Upper lobe of left lung (tissue), 6 donors: ENCODE results near the gene CNTNAP2. TPM values are rescaled to one million over a fixed set of nuclear protein-coding genes. Genes with fewer than 3 reads are reported as not detected.

Experiments used
- ATAC-seq, 2 donors: fragments of 200-7000 bp; cut with Tn5 transposase; one replicate each; pipeline ENCODE4 v1.9.1; 2022; ENCODE audit warnings: mild to moderate bottlenecking in 2 of 2, moderate library complexity in 2 of 2; ENCODE audit not compliant: low FRiP score in 2 of 2
- DNase-seq, 2 donors: peaks; one replicate each; pipeline ENCODE4 v3.0.0-alpha.2; 2019 to 2020
- H3K27ac ChIP-seq, 4 donors: fragments of 200-600 bp; sonication (generic); one replicate each; pipeline ENCODE4 v1.5.1; 2016 to 2019
- H3K27me3 ChIP-seq, 4 donors: fragments of 200-600 bp; sonication (generic); one replicate each; pipeline ENCODE4 v1.5.1; 2017 to 2019
- H3K36me3 ChIP-seq, 4 donors: fragments of 200-600 bp; sonication (generic); one replicate each; pipeline ENCODE4 v1.5.1; 2016 to 2019
- H3K4me1 ChIP-seq, 4 donors: fragments of 200-600 bp; sonication (generic); one replicate each; pipeline ENCODE4 v1.5.1; 2018 to 2019
- H3K4me3 ChIP-seq, 4 donors: fragments of 200-600 bp; sonication (generic); one replicate each; pipeline ENCODE4 v1.5.1; 2017 to 2019; ENCODE audit warnings: mild to moderate bottlenecking in 2 of 4, moderate library complexity in 1 of 4
- H3K9me3 ChIP-seq, 4 donors: fragments of 200-600 bp; sonication (generic); one replicate each; pipeline ENCODE4 v1.5.1; 2018 to 2019
- CTCF ChIP-seq, 6 experiments: fragments of 450-650 bp in 4 of 6; fragments of 200-600 bp in 2 of 6; sonication (generic) in 2 of 6; IDR thresholded peaks; one replicate each; pipeline ENCODE4 v1.5.1; 2016 to 2019; ENCODE audit warnings: antibody characterized with exemption in 6 of 6
- EP300 ChIP-seq, 4 donors: sonication (generic); formaldehyde crosslinking; IDR thresholded peaks; one replicate each; pipeline ENCODE4 v1.5.1; 2017; ENCODE audit warnings: antibody characterized with exemption in 4 of 4, control low read depth in 2 of 4
- POLR2A ChIP-seq, 4 donors: fragments of 450-650 bp; IDR thresholded peaks; one replicate each; pipeline ENCODE4 v1.5.1; 2016 to 2017; ENCODE audit warnings: antibody characterized with exemption in 4 of 4, mild to moderate bottlenecking in 2 of 4
- POLR2AphosphoS5 ChIP-seq, 2 donors: sonication (generic); formaldehyde crosslinking; IDR thresholded peaks; one replicate each; pipeline ENCODE4 v1.5.1; 2017; ENCODE audit warnings: antibody characterized with exemption in 2 of 2
- WGBS, 2 donors: methylation state at CpG; one replicate each; pipeline ENCODE4 v1.1.5; 2017 to 2018; 5-methylcytosine and 5-hydroxymethylcytosine counted together
- total RNA-seq, 6 donors: library from RNA; depleted of rRNA in 4 of 6; stranded (reverse); fragments of >200 nt in 4 of 6; gene quantifications; one replicate each; pipeline versions ENCODE4 v1.1.0 to v1.2.1, GENCODE V29; 2016 to 2021
- donor health status: DM: no; HTN: no; CAD: no; lungs with moderate emphysema.
- donor health status: DM: no; HTN: yes; CAD: no; lungs with severe emphysema.

Gene CNTNAP2
- total RNA-seq, 6 donors from 2014 or later, result 0.06 to 1.0 (median 0.37) TPM

DNA sequence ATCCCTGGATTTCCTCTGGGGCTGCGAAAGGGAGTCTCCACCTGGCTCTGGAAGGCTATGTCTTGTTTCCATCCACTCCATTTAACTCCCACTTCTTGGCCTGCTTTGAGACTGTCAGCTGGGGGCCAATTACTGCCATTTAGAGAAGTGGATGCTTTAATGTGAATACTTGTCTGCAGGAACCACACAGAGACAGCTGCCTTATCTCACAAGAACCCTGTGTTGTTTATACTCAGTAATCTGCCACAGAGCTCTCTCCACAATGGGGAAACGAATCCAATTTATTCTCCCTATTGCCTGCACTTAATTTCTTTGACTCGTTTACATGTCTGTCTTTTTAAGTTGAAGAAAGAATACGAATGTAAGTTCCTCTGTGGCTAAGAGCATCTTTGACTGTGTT is 1687.0 kb downstream of the CNTNAP2 start:
- H3K27me3 ChIP-seq, result no peaks in the 10 kb centered on the region
- no peaks in the 10 kb centered on the region for H3K9me3 ChIP-seq
- H3K4me1 ChIP-seq, result no peaks in the 10 kb centered on the region
- TF ChIP-seq POLR2AphosphoS5 (IDR thresholded peaks at IDR 0.05), result no peak
- no peak for TF ChIP-seq EP300 (IDR thresholded peaks at IDR 0.05)
- TF ChIP-seq POLR2A (IDR thresholded peaks at IDR 0.05), result no peak
- TF ChIP-seq CTCF (IDR thresholded peaks at IDR 0.05), result no peak
- 25 to 30% methylated on average over 4 of the region's 4 CpGs for WGBS, 2 donors
- H3K27ac ChIP-seq, result no peak overlapping the region
- no peak overlapping the region for H3K4me3 ChIP-seq
- ATAC-seq (no peak), DNase-seq (no peak)
- no peaks in the 10 kb centered on the region for H3K36me3 ChIP-seq

GRCh38 chr7:147804032-147804431 is 1687.4 kb downstream of the CNTNAP2 start:
- no peak overlapping the region for H3K27ac ChIP-seq
- H3K4me3 ChIP-seq, result no peak overlapping the region
- no peaks in the 10 kb centered on the region for H3K27me3 ChIP-seq
- no peaks in the 10 kb centered on the region for H3K4me1 ChIP-seq
- TF ChIP-seq EP300 (IDR thresholded peaks at IDR 0.05), result no peak
- no peak for TF ChIP-seq POLR2AphosphoS5 (IDR thresholded peaks at IDR 0.05)
- no peak for TF ChIP-seq POLR2A (IDR thresholded peaks at IDR 0.05)
- no peak for TF ChIP-seq CTCF (IDR thresholded peaks at IDR 0.05)
- H3K9me3 ChIP-seq, result no peaks in the 10 kb centered on the region
- no peaks in the 10 kb centered on the region for H3K36me3 ChIP-seq
- ATAC-seq (no peak), DNase-seq (no peak)

DNA sequence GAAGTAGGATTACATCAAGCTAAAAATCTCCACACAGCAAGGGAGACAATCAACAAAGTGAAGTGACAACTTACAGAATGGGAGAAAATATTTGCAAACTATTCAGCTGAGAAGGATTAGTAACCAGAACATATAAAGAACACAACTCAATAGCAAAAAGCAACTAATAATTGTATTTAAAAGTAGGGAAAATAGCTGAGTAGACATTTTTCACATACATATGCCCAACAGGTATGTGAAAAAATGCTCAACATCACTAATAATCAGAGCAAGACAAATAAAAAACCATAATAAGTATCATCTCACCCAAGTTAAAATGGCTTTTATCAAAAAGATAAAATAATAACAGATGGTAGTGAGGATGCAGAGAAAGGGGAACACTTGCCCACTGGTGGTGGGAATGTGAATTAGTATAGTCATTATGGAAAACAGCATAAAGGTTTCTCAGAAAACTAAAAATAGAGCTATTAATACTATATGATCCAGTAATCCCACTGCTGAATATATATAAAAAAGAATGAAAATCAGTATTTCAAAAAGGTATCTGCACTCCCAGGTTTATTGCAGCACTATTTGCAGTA is 1689.5 kb downstream of the CNTNAP2 start:
- H3K4me1 ChIP-seq, result no peaks in the 10 kb centered on the region
- ATAC-seq, result no peak
- no peak overlapping the region for H3K27ac ChIP-seq
- H3K9me3 ChIP-seq, result no peaks in the 10 kb centered on the region
- H3K36me3 ChIP-seq, result no peaks in the 10 kb centered on the region
- TF ChIP-seq CTCF (IDR thresholded peaks at IDR 0.05), result no peak
- TF ChIP-seq EP300 (IDR thresholded peaks at IDR 0.05), result no peak
- no peak for TF ChIP-seq POLR2A (IDR thresholded peaks at IDR 0.05)
- TF ChIP-seq POLR2AphosphoS5 (IDR thresholded peaks at IDR 0.05), result no peak
- no peaks in the 10 kb centered on the region for H3K27me3 ChIP-seq
- DNase-seq, result no peak
- H3K4me3 ChIP-seq, result no peak overlapping the region

DNA sequence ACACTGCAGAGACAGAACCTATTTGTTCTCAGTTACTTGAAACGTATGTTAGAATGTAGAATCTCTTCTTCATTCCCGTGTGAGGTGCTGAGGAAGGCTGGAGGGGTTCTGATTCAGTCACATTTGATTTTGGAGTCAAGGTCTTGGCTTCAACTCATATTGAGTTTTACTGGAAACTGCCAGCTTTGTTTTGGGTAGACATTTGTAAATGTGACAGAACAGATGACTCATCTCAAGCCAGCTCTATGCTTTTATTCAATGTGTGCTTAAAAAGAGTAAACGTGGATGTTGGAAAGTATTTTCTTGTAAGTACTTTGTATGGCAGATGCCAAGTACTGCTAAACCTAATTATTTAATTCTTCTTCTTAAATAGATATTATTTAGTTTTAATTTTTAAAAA is 1693.2 kb downstream of the CNTNAP2 start:
- Histone ChIP-seq H3K4me1 (no peaks in the 10 kb centered on the region), H3K27ac (no peak overlapping the region), H3K36me3 (no peaks in the 10 kb centered on the region), H3K9me3 (no peaks in the 10 kb centered on the region), H3K27me3 (no peaks in the 10 kb centered on the region), H3K4me3 (no peak overlapping the region)
- DNase-seq (no peak), ATAC-seq (no peak)
- WGBS, 2 donors, result 56 to 66% methylated on average over 3 of the region's 3 CpGs
- TF ChIP-seq POLR2A (IDR thresholded peaks at IDR 0.05) (no peak), POLR2AphosphoS5 (IDR thresholded peaks at IDR 0.05) (no peak), EP300 (IDR thresholded peaks at IDR 0.05) (no peak), CTCF (IDR thresholded peaks at IDR 0.05) (no peak)

- Histone ChIP-seq H3K27me3 (no peaks in the 10 kb centered on the region), H3K9me3 (no peaks in the 10 kb centered on the region), H3K27ac (no peak overlapping the region), H3K36me3 (no peaks in the 10 kb centered on the region), H3K4me1 (no peaks in the 10 kb centered on the region), H3K4me3 (no peak overlapping the region)
- no peak for DNase-seq
- no peak for ATAC-seq
- TF ChIP-seq POLR2AphosphoS5 (IDR thresholded peaks at IDR 0.05) (no peak), EP300 (IDR thresholded peaks at IDR 0.05) (no peak), POLR2A (IDR thresholded peaks at IDR 0.05) (no peak), CTCF (IDR thresholded peaks at IDR 0.05) (no peak)
Observed at GRCh38 chr7:147810269-147810668, 1693.7 kb downstream of the CNTNAP2 start.
